ENCODE measurements around the gene AMOTL1.
"Not testable (repeated sequence)": the region's sequence is repeated elsewhere in the genome, so short reads cannot be mapped to it uniquely, and the experiment has no call there.

AMOTL1 gene

GRCh38 chr11:94837317-94837716 is 69.2 kb downstream of the AMOTL1 start:
- Histone ChIP-seq H3K36me3 (ENCODE audit: control insufficient read depth, insufficient read depth, low read length) (no peaks in the 10 kb centered on the region), H3K27me3 (ENCODE audit: control insufficient read depth, insufficient read depth, low read length) (no peaks in the 10 kb centered on the region), H3K4me3 (ENCODE audit: low read length) (no peak overlapping the region), H3K9me3 (ENCODE audit: control insufficient read depth, low read length) (no peaks in the 10 kb centered on the region), H3K9ac (ENCODE audit: low read length) (no peak overlapping the region), H3K4me1 (ENCODE audit: control insufficient read depth, insufficient read depth, low read length) (peaks cover 23% of the 10 kb centered on the region)

GRCh38 chr11:94838027-94838731 is 70.0 kb downstream of the AMOTL1 start:
- Histone ChIP-seq H3K4me3 (ENCODE audit: low read length) (no peak overlapping the region), H3K9me3 (ENCODE audit: control insufficient read depth, low read length) (no peaks in the 10 kb centered on the region), H3K4me1 (ENCODE audit: control insufficient read depth, insufficient read depth, low read length) (peaks cover 18% of the 10 kb centered on the region), H3K27me3 (ENCODE audit: control insufficient read depth, insufficient read depth, low read length) (no peaks in the 10 kb centered on the region), H3K9ac (ENCODE audit: low read length) (no peak overlapping the region), H3K36me3 (ENCODE audit: control insufficient read depth, insufficient read depth, low read length) (no peaks in the 10 kb centered on the region)

- H3K9me3 ChIP-seq (ENCODE audit: control insufficient read depth, low read length): no peaks in the 10 kb centered on the region
- no peaks in the 10 kb centered on the region for H3K27me3 ChIP-seq (ENCODE audit: control insufficient read depth, insufficient read depth, low read length)
- no peak overlapping the region for H3K9ac ChIP-seq (ENCODE audit: low read length)
- H3K4me3 ChIP-seq (ENCODE audit: low read length): no peak overlapping the region
- H3K4me1 ChIP-seq (ENCODE audit: control insufficient read depth, insufficient read depth, low read length): peaks cover 11% of the 10 kb centered on the region
- H3K36me3 ChIP-seq (ENCODE audit: control insufficient read depth, insufficient read depth, low read length): no peaks in the 10 kb centered on the region
Observed at GRCh38 chr11:94840209-94840608, 72.1 kb downstream of the AMOTL1 start.

GRCh38 chr11:94844031-94844430 is 75.9 kb downstream of the AMOTL1 start:
- H3K27me3 ChIP-seq (ENCODE audit: control insufficient read depth, insufficient read depth, low read length): no peaks in the 10 kb centered on the region
- H3K4me1 ChIP-seq (ENCODE audit: control insufficient read depth, insufficient read depth, low read length): no peaks in the 10 kb centered on the region

GRCh38 chr11:94845622-94846021 is 77.5 kb downstream of the AMOTL1 start:
- H3K36me3 ChIP-seq (ENCODE audit: control insufficient read depth, insufficient read depth, low read length): no peaks in the 10 kb centered on the region
- no peaks in the 10 kb centered on the region for H3K27me3 ChIP-seq (ENCODE audit: control insufficient read depth, insufficient read depth, low read length)
- H3K4me3 ChIP-seq (ENCODE audit: low read length): no peak overlapping the region
- no peaks in the 10 kb centered on the region for H3K9me3 ChIP-seq (ENCODE audit: control insufficient read depth, low read length)
- H3K9ac ChIP-seq (ENCODE audit: low read length): no peak overlapping the region
- H3K4me1 ChIP-seq (ENCODE audit: control insufficient read depth, insufficient read depth, low read length): no peaks in the 10 kb centered on the region

More at GRCh38 chr11:94844031-94844430, 75.9 kb downstream of the AMOTL1 start:
- Histone ChIP-seq H3K36me3 (ENCODE audit: control insufficient read depth, insufficient read depth, low read length) (no peaks in the 10 kb centered on the region), H3K9me3 (ENCODE audit: control insufficient read depth, low read length) (no peaks in the 10 kb centered on the region), H3K9ac (ENCODE audit: low read length) (no peak overlapping the region), H3K4me3 (ENCODE audit: low read length) (no peak overlapping the region)

- H3K36me3 ChIP-seq (ENCODE audit: control insufficient read depth, insufficient read depth, low read length): no peaks in the 10 kb centered on the region
- H3K27me3 ChIP-seq (ENCODE audit: control insufficient read depth, insufficient read depth, low read length): no peaks in the 10 kb centered on the region
- H3K9me3 ChIP-seq (ENCODE audit: control insufficient read depth, low read length): no peaks in the 10 kb centered on the region
- no peak overlapping the region for H3K9ac ChIP-seq (ENCODE audit: low read length)
- H3K4me3 ChIP-seq (ENCODE audit: low read length): no peak overlapping the region
- H3K4me1 ChIP-seq (ENCODE audit: control insufficient read depth, insufficient read depth, low read length): no peaks in the 10 kb centered on the region
Observed at GRCh38 chr11:94849839-94850238, 81.7 kb downstream of the AMOTL1 start.

GRCh38 chr11:94851864-94852636 is 83.9 kb downstream of the AMOTL1 start:
- H3K9me3 ChIP-seq (ENCODE audit: control insufficient read depth, low read length): no peaks in the 10 kb centered on the region
- H3K9ac ChIP-seq (ENCODE audit: low read length): no peak overlapping the region
- H3K4me3 ChIP-seq (ENCODE audit: low read length): no peak overlapping the region
- no peaks in the 10 kb centered on the region for H3K27me3 ChIP-seq (ENCODE audit: control insufficient read depth, insufficient read depth, low read length)
- H3K4me1 ChIP-seq (ENCODE audit: control insufficient read depth, insufficient read depth, low read length): no peaks in the 10 kb centered on the region
- no peaks in the 10 kb centered on the region for H3K36me3 ChIP-seq (ENCODE audit: control insufficient read depth, insufficient read depth, low read length)

- H3K27me3 ChIP-seq (ENCODE audit: control insufficient read depth, insufficient read depth, low read length); H3K4me3 ChIP-seq (ENCODE audit: low read length); H3K9me3 ChIP-seq (ENCODE audit: control insufficient read depth, low read length); H3K4me1 ChIP-seq (ENCODE audit: control insufficient read depth, insufficient read depth, low read length); H3K9ac ChIP-seq (ENCODE audit: low read length); H3K36me3 ChIP-seq (ENCODE audit: control insufficient read depth, insufficient read depth, low read length): not testable (repeated sequence)
Observed at GRCh38 chr11:94853288-94853687, 85.1 kb downstream of the AMOTL1 start.

GRCh38 chr11:94853836-94854235 is 85.7 kb downstream of the AMOTL1 start:
- H3K9me3 ChIP-seq (ENCODE audit: control insufficient read depth, low read length): no peaks in the 10 kb centered on the region
- H3K4me1 ChIP-seq (ENCODE audit: control insufficient read depth, insufficient read depth, low read length): no peaks in the 10 kb centered on the region
- no peak overlapping the region for H3K4me3 ChIP-seq (ENCODE audit: low read length)
- H3K27me3 ChIP-seq (ENCODE audit: control insufficient read depth, insufficient read depth, low read length): no peaks in the 10 kb centered on the region
- no peak overlapping the region for H3K9ac ChIP-seq (ENCODE audit: low read length)
- no peaks in the 10 kb centered on the region for H3K36me3 ChIP-seq (ENCODE audit: control insufficient read depth, insufficient read depth, low read length)

- Histone ChIP-seq H3K4me3 (ENCODE audit: low read length) (no peak overlapping the region), H3K27me3 (ENCODE audit: control insufficient read depth, insufficient read depth, low read length) (no peaks in the 10 kb centered on the region)
Observed at GRCh38 chr11:94854770-94855633, 86.8 kb downstream of the AMOTL1 start.

GRCh38 chr11:94855666-94856065 is 87.5 kb downstream of the AMOTL1 start:
- Histone ChIP-seq H3K4me1 (ENCODE audit: control insufficient read depth, insufficient read depth, low read length) (no peaks in the 10 kb centered on the region), H3K9me3 (ENCODE audit: control insufficient read depth, low read length) (no peaks in the 10 kb centered on the region), H3K27me3 (ENCODE audit: control insufficient read depth, insufficient read depth, low read length) (no peaks in the 10 kb centered on the region), H3K4me3 (ENCODE audit: low read length) (no peak overlapping the region), H3K36me3 (ENCODE audit: control insufficient read depth, insufficient read depth, low read length) (no peaks in the 10 kb centered on the region), H3K9ac (ENCODE audit: low read length) (no peak overlapping the region)

More at GRCh38 chr11:94854770-94855633, 86.8 kb downstream of the AMOTL1 start:
- H3K36me3 ChIP-seq (ENCODE audit: control insufficient read depth, insufficient read depth, low read length): no peaks in the 10 kb centered on the region
- H3K9ac ChIP-seq (ENCODE audit: low read length): no peak overlapping the region
- no peaks in the 10 kb centered on the region for H3K9me3 ChIP-seq (ENCODE audit: control insufficient read depth, low read length)
- no peaks in the 10 kb centered on the region for H3K4me1 ChIP-seq (ENCODE audit: control insufficient read depth, insufficient read depth, low read length)

- no peaks in the 10 kb centered on the region for H3K27me3 ChIP-seq (ENCODE audit: control insufficient read depth, insufficient read depth, low read length)
- H3K4me1 ChIP-seq (ENCODE audit: control insufficient read depth, insufficient read depth, low read length): no peaks in the 10 kb centered on the region
- no peaks in the 10 kb centered on the region for H3K9me3 ChIP-seq (ENCODE audit: control insufficient read depth, low read length)
- no peaks in the 10 kb centered on the region for H3K36me3 ChIP-seq (ENCODE audit: control insufficient read depth, insufficient read depth, low read length)
- H3K4me3 ChIP-seq (ENCODE audit: low read length): no peak overlapping the region
- H3K9ac ChIP-seq (ENCODE audit: low read length): no peak overlapping the region
Observed at GRCh38 chr11:94856443-94856842, 88.3 kb downstream of the AMOTL1 start.
